Muscle of back (tissue), 11 donors: Measurements from ENCODE around the gene EMP3. TPM values are rescaled to one million over a fixed set of nuclear protein-coding genes. Genes with fewer than 3 reads are reported as not detected.

Source experiments
- DNase-seq, 3 donors: peaks; one replicate each; pipeline versions ENCODE4 v3.0.0 to v3.0.0-alpha.2; 2013
- polyA plus RNA-seq, 10 donors: library from polyadenylated mRNA; unstranded; fragments of 120-200 nt; gene quantifications; one replicate each; pipeline ENCODE4 v1.2.1, GENCODE V29; 2013; ENCODE audit not compliant: insufficient read length in 10 of 10

Gene EMP3
- polyA plus RNA-seq, 10 donors = 123 to 174 (median 150) TPM

DNA sequence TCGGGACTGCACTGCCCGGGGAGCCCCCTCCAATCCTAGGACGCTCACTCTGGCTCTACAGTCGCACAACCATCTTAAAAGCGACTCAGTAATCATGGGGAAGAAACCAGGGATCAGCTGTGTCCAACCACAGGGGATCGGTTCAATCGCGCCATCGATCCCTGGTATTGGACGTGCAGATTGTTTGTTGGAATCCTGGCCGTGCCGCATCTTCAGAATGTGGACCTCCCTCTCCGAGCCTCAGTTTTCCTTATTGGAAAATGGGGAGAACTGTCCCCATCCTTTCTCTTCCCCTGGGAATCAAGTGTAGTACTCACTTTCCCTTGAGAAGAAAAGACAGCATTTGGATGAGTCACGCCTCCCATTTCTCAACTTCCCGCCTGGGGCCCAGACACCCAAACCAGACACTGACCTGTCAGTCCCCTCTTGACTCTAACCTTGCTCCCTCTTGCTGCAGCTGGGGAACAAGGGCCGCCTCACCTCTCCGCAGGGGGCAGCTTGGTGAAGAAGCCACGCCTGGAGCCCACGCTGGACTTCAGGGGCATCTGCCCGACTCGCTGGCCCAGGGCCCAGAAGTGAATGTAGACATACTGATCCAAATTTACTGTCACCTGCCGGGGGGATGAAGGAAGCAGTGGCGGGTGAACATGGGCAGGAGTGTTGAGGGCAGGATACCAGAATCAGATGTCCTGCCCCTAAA lies 17.6 kb downstream of the EMP3 start:
- DNase-seq = no peak

DNA sequence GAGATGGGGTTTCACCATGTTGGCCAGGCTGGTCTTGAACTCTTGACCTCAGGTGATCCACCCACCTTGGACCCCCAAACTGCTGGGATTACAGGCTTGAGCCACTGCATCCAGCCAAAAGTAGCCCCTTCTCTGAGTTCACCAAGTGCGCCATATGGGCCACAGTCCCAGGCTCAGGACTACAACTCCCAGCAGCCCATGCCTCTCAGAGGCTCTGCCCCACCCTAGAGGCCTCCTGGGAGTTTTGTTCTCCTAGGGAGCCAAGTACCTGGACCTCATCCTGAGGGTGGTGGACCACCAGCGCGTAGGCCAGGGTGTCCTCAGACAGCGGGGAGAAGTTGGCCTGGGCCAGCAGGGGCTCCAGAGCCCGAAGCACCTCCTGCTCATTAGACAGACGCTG lies 19.5 kb downstream of the EMP3 start:
- DNase-seq = no peak

DNA sequence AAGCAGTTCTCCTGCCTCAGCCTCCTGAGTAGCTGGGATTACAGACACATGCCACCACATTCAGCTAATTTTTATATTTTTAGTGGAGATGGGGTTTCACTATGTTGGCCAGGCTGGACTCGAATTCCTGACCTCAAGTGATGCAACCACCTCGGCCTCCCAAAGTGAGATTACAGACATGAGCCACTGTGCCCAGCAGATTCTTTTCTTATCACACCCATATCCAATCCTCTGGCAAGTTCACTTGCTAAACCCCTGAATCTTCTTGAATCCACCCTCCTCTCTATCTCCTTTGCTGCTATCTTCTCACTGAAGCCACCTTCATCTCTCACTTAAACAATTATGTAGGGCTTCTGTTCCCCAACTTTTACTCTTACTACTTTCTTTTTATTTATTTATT lies 20.8 kb downstream of the EMP3 start:
- no peak for DNase-seq

DNA sequence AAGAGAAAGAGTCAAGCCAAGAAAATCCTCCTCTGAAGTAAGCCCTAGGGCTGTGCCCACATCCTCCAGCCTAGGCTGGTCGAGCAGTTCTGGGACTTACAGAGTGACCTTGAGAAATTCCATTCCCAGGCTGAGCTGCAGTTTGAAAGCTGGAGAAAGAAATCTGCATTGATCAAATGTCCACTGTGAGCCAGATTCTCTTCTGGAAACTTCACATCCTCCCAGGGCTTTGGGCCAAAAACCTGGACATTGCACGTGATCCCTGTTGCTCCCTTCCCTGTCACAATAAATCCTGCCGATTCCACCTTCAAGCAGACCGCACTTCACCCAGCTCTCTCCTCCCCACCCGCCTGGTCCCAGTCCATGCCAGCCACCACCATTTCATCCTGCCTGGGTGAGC lies 22.7 kb downstream of the EMP3 start:
- peak in 2 of 3 donors; percentile 49 to 75 for DNase-seq

DNA sequence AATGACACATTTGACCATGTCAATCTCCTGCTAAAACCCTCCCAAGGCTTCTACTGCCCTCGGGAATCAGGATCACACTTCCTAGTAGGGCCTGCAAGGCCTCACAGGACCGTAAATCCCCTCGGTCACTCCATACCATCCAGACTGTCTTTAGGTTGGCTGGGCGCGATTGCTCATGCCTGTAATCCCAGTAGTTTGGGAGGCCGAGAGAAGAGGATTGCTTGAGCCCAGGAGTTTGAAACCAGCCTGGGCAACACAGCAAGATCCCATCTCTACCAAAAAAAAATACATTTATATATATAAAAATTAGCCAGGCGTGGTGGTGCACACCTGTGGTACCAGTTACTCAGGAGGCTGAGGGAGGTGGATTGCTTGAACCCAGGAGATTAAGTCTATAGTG lies 23.4 kb downstream of the EMP3 start:
- DNase-seq = no peak

DNA sequence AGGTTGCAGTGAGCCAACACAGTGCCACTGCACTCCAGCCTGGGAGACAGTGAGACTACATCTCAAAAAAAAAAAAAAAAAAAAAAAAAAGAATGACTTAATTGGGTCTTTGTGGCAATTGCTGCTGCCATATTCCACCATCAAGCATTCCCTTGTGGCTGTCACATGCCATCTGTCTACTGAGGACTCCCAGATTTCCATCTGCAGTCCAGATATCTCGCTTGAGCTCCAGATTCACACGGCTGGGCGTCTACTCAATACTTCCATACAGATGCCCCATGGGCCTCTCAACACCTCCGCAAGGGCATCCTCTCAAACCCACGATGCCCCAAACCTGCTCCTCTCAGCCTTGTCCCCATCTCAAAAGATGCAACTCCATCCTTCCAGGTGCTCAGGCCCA lies 25.5 kb downstream of the EMP3 start:
- DNase-seq = no peak

DNA sequence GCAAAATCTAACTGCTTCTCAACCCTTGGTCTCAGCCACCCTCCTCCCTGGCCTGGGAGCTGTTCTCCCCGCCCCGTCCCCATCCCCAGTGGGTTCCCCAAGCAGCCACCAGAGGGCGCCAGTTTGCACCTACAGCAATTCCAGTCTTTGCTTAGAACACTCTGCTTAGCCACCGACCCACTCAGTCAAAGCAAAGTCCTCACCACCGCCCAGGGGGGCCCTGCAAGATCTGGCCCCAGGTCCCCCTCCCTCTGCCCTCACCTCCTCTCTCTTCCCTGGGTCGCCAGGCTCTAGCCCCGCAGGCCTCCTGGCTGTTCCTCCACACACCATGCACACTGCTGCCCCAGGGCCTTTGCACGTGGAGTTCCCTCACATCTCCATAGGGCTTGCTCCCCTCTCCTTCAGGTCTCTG lies 26.0 kb downstream of the EMP3 start:
- peak; percentile 17 to 66 (median 47) for DNase-seq

DNA sequence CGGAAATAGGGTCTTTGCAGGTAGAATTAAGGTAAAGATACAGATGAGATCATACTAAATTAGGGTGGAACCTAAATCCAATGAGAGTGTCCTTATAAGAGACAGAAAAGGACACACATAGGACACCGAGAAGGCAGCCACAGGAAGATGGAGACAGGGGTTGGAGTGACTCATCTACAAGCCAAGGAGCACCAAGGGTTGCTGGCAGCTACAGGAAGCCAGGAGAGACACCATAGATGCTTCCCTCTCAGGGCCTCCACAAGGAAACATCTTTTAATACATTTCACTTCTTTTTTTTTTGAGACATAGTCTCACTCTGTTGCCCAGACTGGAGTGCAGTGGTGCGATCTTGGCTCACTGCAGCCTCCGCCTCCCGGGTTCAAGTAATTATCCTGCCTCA lies 28.3 kb downstream of the EMP3 start:
- DNase-seq = no peak

DNA sequence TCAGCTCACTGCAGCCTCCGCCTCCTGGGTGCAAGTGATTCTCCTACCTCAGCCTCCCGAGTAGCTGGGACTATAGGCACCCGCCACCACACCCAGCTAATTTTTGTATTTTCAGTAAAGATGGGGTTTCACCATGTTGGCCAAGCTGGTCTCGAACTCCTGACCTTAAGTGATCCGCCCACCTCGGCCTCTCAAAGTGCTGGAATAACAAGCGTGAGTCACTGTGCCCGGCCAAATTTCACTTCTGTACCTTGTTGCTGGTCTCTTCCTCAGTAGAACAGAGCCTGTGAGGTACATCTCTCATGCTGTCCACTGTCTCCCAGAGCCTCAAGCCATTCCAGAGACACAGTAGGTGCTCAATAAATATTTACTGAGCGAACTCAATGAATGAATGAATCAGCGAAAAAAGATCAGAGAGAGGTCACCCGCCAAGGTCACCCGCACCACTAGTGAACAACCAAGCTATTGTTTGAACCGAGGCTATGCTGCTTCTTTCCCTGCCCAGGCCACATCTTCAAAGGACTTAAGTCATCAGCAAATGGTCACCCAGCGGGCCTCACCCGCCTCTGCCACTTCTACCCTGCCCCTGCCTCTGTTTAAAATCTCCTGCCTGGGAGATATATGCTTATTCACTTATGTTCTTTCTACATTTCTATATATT lies 29.1 kb downstream of the EMP3 start:
- DNase-seq = no peak

DNA sequence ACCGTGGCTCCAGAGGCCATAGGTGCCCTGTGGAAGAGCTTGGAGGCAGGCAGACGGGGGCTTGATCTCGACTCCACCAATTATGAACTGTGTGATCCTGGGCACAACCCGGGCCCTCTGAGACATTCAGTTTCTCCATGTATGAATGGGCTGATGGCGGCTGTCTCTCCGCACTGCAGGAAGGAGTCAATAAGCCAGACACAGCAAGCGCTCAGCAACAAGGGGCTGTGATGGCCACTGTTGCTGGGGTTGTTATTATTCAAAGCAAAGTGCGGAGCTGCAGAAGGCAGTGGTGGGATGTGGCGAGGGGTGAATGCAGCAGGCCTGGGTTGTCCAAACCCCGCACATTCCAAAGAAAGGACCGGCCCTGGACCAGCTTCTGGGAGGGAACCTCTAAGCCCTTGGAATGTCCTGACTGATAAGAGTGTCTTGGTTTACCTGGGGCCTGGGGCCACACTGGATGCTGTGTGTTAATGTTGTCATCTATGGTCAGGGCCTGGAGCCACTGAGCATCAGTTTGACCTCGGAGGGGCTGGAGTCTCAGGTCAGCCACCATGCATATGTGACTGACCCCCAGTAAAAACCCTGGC lies 30.1 kb downstream of the EMP3 start:
- no peak for DNase-seq

DNA sequence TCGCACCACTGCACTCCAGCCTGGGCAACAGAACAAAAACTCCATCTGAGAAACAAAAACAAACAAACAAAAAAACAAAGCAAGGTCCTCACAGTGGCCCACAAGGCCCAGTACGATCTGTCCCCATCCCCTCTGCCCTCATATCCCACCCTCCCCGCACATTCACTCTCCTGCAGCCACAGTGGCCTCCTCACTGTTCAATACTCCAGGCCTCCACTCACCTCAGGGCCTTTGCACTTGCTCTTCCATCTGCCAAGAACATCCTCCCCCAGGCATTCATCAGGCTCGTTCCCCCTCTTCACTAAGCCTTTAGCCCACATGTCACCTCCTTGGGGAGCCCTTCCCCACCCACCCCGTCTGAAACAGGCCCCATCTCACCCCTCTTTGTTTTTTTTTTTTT lies 33.8 kb downstream of the EMP3 start:
- no peak for DNase-seq

DNA sequence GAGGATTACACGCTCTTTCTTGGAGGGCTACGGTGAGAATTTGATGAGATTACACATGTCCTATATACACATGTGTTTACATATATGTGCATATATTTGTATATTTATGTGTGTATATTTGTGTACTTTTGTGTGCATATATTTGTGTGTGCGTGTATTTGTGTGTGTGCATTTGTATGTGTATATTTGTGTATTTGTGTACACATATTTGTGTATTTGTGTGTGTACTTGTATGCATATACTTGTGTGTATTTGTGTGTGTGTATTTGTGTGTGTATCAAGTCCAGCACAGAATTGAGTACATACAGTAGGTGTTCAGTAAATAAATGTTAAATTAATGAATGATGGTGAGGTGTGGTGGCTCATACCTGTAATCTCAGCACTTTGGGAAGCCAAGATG lies 36.6 kb downstream of the EMP3 start:
- no peak for DNase-seq

DNA sequence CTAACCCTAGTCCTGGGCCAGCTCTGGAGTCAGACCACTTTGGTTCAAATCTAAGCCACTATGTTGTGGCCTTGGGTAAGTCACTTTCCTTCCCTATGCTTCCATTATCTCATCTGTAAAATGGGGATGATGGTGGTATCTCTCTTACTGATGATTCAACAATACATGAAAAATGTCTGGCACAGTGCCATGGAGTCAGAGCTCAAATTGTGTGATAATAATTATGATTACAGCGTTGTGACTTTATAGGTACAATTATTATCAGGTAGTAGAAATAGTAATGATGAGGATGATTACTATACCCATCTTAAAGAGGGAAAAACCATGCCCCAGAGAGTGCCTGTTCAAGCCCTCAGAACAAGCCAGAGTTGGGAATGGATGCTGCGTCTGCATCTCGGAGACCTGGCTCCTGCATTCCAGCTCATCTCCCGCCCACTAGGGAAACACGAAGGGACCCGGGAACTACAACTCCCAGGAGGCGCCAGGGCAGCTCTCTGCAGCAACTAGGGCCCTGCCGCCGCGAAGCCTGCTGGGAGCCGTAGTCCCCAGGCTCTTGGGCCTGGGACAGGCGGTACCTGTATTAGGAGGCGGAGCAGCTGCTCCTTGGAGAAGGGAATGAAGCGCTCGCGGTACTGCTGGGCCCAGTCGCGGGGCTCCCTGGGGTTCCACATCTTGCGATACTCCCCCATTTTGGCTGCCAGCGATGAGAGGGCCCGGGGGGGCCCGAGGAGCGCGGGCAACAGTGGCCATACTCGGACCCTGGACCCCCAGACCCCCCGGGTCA lies 37.6 kb downstream of the EMP3 start:
- DNase-seq = peak; percentile 93 to 97 (median 95)

DNA sequence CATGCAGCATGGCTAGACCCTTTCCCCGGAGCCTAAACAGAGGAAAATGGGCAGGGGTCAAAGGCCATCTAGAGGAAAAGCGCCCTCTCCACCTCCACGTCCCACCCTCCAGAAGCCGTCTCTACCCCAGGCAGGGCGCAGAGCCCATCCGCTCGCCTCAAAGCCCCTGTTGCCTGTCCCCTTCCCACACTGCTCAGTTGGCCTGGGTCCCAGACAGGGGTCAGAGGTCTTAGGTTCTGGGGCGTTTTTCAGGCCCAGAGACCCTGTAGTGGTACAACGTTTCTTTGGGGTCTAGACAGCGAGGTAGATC lies 38.1 kb downstream of the EMP3 start:
- no peak for DNase-seq

DNA sequence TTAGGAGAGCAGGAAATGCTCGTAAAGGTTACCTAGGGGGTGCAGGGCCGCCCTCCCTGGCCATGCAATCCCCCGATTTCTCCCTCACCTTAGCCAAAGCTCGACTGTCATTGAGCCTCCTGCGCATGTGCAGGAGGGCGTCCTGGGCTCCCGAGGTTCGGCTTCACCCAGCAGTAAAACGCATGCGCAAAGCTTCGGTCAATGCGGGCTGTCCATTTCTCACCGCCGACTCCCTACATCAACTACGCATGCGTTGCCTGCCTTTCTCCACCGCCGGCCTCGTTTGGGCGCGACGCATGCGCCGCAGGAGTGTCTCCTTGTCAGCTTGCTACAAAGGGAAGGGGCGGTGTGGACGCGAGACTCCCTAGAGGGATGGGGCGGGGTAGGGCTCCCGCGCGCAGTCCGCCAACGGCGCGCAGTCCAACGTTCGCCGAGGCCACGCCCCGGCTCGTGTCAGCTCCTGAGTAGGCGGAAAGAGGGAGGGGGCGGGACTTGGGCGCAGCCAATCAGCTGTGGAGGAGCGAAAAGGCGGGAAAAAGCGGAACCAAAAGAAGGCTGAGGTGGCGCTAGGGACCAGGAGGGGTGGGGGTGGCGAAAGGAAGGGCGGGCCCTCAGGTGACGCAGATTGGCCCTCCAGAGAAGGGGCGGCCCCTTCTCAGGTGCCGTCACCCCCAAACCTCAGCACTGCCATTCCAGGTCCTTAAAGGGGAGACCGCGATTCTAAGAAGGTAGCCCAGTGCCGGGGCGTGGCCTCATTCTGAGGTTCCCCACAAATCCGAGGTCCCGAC lies 38.7 kb downstream of the EMP3 start, which contains the start of the genes SYNGR4 and TMEM143:
Gene SYNGR4 (plus strand): TSS at position 558 of the 788 bp plus-strand sequence. CDS start 1,476 bp downstream, outside the sequence.
Gene TMEM143 (minus strand): TSS at position 131 of the 788 bp plus-strand sequence. CDS start 20 bp downstream, at position 111.
- peak; percentile 100 for DNase-seq

DNA sequence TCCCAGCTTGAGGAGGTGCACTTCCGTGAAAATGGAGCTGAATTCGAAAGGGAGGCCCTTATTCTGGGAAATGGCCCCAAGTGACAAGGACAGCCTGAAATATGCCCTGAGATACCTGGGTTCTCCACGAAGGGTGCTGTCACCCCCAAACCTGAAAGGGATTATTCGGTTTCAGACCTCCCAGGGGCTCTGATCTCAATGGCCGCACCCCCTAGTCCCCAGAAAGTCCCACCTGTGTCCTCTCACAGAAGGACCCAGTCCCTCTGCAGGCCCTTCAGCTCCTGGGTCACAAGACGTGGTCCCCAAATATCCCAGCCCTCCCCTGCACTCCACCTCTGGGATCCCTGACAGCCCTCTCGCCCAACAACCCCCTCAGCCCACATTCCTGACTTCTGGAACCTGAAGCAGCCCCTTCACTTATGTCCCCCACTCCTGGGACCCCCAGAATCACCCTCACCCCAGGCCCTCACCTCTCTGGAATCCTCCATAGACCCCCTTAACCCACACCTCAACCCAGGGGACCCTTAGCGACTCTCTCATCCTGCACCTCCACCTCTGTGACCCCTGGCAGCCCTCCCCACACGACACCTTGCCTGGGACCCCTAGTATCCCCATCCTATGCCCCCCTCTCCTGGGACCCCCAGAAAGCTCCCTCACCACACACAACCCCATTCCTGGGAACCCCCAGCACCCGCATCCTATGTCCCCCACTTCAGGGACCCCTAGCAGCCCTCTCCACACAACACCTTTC lies 39.4 kb downstream of the EMP3 start:
- DNase-seq = no peak

DNA sequence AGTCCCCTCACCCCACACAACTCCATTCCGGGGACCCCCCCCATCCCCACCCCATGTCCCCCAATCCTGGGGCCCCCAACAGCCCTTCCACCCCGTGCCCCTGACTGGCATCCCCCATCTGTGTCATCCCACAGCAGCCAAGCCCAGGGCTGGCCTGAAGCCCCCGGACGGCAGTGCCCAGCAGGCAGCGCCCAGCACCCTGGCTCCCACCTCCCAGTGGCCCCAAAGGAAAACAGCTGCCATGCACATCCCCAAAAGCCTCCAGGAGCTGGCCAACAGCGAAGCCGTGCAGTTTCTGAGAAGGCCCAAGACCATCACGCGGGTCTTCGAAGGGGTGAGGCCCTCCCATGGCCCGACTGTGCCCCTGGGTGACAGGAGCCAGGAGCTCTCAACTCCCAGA lies 40.2 kb downstream of the EMP3 start:
- DNase-seq = no peak

DNA sequence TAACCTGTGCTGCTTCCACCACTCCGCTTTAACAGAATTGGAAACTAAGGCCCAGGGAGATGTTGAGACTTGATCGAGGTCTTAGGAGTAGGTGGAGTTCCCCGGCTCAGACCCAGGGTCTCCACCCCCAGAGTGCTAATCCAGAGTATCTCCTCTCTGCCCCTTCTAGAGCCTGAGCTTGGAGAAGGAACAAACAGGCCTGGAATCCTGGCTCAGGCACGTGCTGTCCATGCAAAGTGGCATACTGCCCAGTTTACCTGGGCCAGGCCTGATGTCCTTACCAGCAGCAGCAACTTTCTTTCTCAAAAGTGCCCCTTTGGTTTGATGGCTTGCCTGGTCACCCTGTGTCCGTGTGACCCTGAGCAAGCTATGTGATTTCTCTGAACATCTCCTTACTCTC lies 42.5 kb downstream of the EMP3 start:
- DNase-seq = no peak

DNA sequence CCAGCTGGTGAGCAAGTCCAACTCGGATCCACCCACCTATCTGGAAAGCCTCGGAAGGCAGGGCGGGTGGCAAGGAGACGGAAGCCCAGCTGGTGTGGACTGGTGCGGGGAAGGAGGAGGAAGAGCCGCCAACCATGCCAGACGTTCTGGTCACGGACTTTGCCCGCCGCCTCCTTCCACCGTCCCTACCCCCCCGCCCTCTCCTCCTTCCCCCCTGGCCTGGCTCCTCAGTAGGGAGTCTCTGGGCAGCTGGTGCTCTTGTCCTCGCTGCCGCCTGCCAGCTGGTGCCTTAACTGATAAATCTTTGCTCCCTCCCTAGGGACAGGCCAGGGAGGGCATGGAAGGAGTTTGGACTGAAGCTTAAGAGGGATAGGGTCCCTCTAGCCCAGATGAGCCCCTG lies 43.6 kb downstream of the EMP3 start:
- no peak for DNase-seq

DNA sequence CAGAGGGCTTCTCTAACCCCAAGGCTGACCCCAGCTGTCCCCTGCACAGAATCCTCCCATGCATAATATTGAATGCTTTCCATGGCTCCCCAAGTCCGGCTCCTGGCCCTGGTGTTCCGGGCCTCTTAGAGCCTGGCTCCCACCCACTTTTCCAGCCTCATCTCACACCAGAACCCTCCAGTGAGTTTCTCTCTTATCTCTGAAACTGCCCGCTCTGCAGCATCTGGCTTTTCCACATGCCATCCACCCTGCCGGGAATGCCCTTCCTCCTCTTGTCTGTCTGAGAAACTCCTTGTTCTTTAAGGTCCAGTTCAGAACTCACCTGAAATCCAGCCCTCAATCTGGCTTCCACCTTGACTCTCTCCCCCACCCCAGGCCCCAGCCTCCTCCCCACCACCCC lies 45.6 kb downstream of the EMP3 start:
- no peak for DNase-seq

DNA sequence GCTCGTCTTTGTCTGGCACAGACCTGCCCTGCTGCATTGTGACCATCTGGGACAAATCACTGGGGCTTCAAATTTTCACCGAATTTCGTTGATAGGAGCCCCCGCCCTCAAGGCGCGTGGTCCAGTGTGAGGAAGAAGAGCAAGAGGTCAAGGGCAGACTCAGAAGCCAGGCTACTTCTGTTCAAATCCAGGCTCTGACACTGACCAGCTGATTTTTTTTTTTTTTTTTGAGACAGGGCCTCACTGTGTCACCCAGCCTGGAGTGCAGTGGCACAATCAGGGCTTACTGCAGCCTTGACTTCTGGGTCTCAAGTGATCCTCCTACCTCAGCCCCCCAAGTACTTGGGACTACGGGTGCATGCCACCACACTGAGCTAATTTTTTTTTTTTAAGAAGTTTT lies 46.0 kb downstream of the EMP3 start:
- no peak for DNase-seq
